ENCODE measurements around the gene SGPP1.
A peak's percentile ranks its signal among the peaks of the same experiment; 100 is the strongest.

SGPP1 gene

DNA sequence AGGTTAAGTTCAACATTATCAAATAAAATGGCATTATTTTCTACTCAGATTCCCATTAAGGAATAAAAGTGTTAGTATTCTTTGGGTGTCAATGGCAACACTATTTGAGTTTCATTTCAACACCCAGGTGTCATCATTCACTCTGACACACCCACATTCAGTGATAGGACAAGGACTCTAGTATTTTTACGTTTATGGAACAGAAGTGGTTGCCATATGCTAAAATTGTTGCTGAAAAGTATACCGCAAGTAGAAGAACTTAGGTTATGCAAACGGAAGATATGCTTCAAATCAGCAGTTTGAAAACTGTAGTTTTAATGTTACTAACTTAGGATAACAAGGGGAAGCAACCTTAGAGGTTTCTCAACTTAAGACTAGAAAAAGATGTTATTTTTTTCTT lies 20.0 kb upstream of the SGPP1 start:
- no peak for DNase-seq (ENCODE audit: low read depth)
- no peak overlapping the region for H3K4me3 ChIP-seq (ENCODE audit: low read length)
- TF ChIP-seq, protein P1, sequence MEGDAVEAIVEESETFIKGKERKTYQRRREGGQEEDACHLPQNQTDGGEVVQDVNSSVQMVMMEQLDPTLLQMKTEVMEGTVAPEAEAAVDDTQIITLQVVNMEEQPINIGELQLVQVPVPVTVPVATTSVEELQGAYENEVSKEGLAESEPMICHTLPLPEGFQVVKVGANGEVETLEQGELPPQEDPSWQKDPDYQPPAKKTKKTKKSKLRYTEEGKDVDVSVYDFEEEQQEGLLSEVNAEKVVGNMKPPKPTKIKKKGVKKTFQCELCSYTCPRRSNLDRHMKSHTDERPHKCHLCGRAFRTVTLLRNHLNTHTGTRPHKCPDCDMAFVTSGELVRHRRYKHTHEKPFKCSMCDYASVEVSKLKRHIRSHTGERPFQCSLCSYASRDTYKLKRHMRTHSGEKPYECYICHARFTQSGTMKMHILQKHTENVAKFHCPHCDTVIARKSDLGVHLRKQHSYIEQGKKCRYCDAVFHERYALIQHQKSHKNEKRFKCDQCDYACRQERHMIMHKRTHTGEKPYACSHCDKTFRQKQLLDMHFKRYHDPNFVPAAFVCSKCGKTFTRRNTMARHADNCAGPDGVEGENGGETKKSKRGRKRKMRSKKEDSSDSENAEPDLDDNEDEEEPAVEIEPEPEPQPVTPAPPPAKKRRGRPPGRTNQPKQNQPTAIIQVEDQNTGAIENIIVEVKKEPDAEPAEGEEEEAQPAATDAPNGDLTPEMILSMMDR (conservative IDR thresholded peaks at IDR 0.05; ENCODE audit: low read depth, low read length) = no peak

- no peak overlapping the region for H3K4me3 ChIP-seq (ENCODE audit: low read length)
- DNase-seq (ENCODE audit: low read depth) = no peak
- TF ChIP-seq, protein P1 (conservative IDR thresholded peaks at IDR 0.05; ENCODE audit: low read depth, low read length) = no peak
Measured at GRCh38 chr14:63745858-63746425, 18.1 kb upstream of the SGPP1 start.

DNA sequence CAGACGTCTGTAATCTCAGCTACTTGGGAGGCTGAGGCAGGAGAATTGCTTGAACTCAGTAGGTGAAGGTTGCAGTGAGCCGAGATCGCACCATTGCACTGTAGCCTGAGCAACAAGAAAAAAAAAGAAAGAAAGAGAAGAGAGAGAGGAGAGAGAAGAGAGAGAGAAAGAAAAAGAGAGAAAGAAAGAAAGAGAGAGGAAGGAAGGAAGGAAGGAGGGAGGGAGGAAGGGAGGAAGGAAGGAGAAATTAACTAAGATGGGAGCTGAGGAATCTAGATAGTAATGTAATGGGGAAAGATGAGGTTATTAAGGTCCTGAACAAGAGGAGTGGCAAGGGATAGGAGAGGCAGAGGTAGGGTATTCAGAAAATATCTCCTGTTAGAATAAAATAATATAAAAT lies 17.4 kb upstream of the SGPP1 start:
- H3K4me3 ChIP-seq (ENCODE audit: low read length) = no peak overlapping the region
- TF ChIP-seq, protein P1 (conservative IDR thresholded peaks at IDR 0.05; ENCODE audit: low read depth, low read length) = no peak
- DNase-seq (ENCODE audit: low read depth) = no peak

- TF ChIP-seq, protein P1 (conservative IDR thresholded peaks at IDR 0.05; ENCODE audit: low read depth, low read length) = no peak
Measured at GRCh38 chr14:63737582-63738006, 9.7 kb upstream of the SGPP1 start.

GRCh38 chr14:63735720-63736119 lies 7.9 kb upstream of the SGPP1 start:
- H3K4me3 ChIP-seq (ENCODE audit: low read length) = no peak overlapping the region
- no peak for DNase-seq (ENCODE audit: low read depth)
- TF ChIP-seq, protein P1 (conservative IDR thresholded peaks at IDR 0.05; ENCODE audit: low read depth, low read length) = no peak

More at GRCh38 chr14:63737582-63738006, 9.7 kb upstream of the SGPP1 start:
- no peak overlapping the region for H3K4me3 ChIP-seq (ENCODE audit: low read length)
- no peak for DNase-seq (ENCODE audit: low read depth)

GRCh38 chr14:63730659-63731058 lies 2.8 kb upstream of the SGPP1 start:
- TF ChIP-seq, protein P1 (conservative IDR thresholded peaks at IDR 0.05; ENCODE audit: low read depth, low read length) = no peak
- H3K4me3 ChIP-seq (ENCODE audit: low read length) = no peak overlapping the region
- DNase-seq (ENCODE audit: low read depth) = no peak

GRCh38 chr14:63727231-63727735 lies 582 bp downstream of the SGPP1 start:
- H3K4me3 ChIP-seq (ENCODE audit: low read length) = peak overlapping the region; percentile 84
- DNase-seq (ENCODE audit: low read depth) = no peak
- TF ChIP-seq, protein P1 (conservative IDR thresholded peaks at IDR 0.05; ENCODE audit: low read depth, low read length) = no peak
